ENCODE measurements around the gene NUP58.

- TF ChIP-seq CTCF (IDR thresholded peaks at IDR 0.05) (no peak), POLR2A (IDR thresholded peaks at IDR 0.05) (no peak)
Observed at GRCh38 chr13:25371158-25371874, 69.9 kb downstream of the NUP58 start.

Measured in esophagus squamous epithelium (tissue), 4 donors.